Cardiac septum (tissue), 1 donor: ENCODE results near the gene CRISPLD2. TPM values are rescaled to one million over a fixed set of nuclear protein-coding genes. Genes with fewer than 3 reads are reported as not detected.

Source experiments
- DNase-seq: peaks from one replicate; pipeline ENCODE4 v3.0.0-alpha.2; 2020; ENCODE audit warnings: low spot score
- intact Hi-C: fragments of 100-400 bp; cut with DNase I; formaldehyde crosslinking; loops from one replicate; pipeline ENCODE4 v1.14.0; 2022
- total RNA-seq: library from RNA; stranded (reverse); fragmentation: NEBNext Ultra II Directional; extraction: Animal tissue kit (Norgen Biotek cat#: 25700); gene quantifications from one replicate; pipeline ENCODE4 v1.2.1, GENCODE V29; 2021
- donor health status: DM: no; HTN: no; CAD: no.

The CRISPLD2 gene
- total RNA-seq, 1 donor from 2014 or later, result 16.3 TPM

- intact Hi-C loops, result loop anchor here (2.0 kb wide), 1 partner anchor 42 kb away; no protein-coding TSS in a partner anchor
- DNase-seq, result no peak
These were observed 25.2 kb upstream of the CRISPLD2 start for GRCh38 chr16:84794626-84795025.

GRCh38 chr16:84795329-84796053 is 24.3 kb upstream of the CRISPLD2 start:
- no peak for DNase-seq
- intact Hi-C loops, result loop anchor here (2.0 kb wide), 1 partner anchor 41 kb away; no protein-coding TSS in a partner anchor

DNA sequence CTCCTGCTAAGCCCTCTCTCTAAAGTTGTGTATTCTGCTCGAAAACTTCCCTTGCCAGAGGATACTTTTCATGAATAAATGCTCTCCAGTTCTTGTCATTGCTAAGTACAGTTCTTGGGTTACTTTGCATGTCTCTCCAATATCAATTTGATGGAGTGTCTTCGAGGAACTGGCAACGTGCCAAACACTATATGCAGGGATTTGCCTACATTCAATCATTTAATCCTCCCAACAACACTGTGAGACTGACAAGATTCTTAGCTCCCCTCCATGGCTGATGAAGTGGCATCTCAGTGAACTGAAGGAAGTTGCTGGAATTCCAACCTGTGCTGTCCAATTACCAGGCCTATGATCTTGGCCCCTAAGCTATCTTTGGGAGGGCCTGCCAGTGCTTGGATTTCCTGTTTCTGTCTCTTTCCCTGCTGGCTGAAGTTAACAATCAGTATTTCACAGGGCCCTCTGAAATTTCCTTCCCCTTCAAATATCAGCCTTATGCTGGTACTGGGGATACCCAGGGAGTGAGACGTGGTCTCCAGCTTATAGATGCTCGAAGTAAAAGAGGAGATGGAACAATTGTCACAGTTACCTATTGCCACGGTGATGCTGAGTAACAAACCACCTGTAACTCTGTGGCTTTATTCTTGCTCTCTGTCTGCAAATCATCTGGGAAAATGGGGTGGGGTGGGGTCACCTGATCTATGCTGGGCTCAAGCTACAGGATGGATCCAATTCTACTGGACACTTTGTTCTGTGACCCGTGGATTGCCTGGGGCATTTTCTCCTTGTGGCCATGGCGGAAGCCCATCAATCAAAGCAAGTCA is 19.4 kb upstream of the CRISPLD2 start:
- intact Hi-C loops, result no loop called here
- no peak for DNase-seq

DNA sequence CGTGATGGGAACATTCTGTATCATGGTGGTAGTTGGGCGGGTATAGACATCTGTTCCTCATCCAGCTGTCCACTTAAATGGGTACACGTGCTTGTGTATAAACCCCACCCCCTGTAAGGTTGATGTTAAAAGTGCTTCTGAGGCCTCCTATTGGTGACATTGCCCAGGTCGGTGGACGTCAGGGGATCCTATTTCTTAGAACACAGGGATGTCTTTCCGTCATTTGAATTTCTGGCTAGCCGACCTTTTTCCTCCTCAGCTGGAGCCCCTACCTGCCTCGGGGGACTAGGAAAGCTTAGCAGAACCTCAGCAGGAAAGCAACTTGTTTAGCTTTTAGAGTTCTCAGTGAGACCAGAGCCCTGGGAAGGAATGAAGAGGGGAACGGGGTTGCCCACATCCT is 16.6 kb upstream of the CRISPLD2 start:
- intact Hi-C loops, result no loop called here
- DNase-seq, result no peak

DNA sequence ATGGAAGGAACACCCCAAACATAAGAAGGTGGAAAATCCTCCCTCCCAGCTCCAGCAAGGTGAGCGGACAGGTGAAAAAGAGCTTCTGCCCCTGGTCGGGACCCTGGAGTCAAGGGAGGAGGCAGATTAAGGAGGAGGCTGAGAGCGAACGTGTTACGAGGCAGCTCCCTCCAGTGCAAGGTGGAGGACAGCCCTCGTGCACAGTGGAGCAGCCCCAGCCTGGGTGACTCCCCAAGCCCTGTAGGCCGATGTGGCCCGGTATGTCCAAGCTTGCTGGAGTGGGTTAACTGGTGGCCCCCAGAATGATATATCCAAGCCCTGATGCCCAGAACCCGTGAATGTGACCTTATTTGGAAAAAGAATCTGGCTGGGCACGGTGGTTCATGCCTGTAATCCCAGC is 15.5 kb upstream of the CRISPLD2 start:
- DNase-seq, result no peak
- intact Hi-C loops, result no loop called here

DNA sequence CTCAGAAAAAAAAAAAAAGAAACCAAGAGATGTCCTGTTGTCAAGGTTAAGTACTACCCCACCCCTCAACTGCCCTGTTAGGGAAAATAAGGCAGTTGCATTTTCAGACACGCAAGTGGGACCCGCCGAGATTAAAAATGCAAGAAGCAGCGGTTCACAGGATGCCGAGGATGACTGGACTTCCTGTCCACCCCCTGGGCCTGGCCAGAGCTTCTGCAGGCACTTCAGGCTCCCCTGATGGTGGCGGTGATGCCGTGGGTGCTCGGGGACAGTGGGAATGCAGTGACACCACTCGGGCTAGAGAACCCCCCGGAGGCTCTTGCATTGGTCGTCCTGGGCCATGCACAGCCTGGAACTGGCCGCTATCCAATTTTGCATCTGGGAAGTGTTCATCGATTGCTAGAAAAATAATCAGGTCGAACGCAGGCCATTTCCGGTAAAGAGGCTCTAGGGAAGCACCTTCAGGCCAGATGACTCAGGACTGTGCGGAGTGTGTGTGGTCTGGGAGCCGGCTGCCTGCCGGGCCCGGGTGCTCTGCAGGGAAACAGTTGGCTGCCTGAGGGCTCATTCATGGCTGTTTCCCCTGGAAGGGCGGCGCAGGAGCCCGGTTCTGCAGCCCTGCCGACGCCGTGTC is 13.4 kb upstream of the CRISPLD2 start:
- intact Hi-C loops, result no loop called here
- peak; percentile 88 for DNase-seq

DNA sequence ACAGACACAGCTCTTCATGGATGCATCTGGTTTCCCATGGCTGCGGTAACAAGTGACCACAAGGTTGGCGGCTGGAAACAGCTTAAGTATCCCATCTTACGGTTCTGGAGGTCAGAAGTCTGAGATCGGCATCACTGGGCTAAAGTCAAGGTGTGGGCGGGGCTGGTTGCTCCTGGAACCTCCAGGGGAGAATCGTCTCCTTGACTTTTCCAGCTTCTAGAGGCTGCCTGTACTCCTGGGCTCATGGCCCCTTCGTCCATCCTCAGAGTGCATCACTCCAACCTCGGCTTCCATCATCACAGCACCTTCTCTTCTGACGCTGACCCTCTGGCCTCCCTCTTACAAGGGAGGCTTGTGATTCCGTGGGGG is 12.9 kb upstream of the CRISPLD2 start:
- intact Hi-C loops, result no loop called here
- DNase-seq, result no peak

- no peak for DNase-seq
- intact Hi-C loops, result no loop called here
These were observed 12.0 kb upstream of the CRISPLD2 start for GRCh38 chr16:84807776-84808175.

DNA sequence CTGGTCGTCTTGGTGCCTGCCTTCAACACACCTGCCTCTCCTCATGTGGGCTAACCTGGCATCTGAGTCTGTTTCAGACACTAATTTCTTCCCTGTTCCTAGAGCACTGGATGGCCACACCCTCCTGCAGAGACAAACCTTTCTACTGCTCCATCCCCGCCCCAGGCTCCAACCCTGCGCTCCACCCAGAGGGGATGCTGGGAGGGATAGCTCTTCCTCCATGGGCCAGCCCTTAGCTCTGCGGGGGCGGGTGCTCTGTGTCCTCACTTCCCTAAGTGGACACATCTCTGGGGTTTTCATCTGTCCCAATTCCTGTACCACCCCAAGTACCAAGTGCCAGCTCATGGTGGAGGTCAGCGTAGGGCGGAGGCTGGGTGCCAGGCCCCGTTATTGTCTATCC is 11.0 kb upstream of the CRISPLD2 start:
- intact Hi-C loops, result no loop called here
- DNase-seq, result no peak

GRCh38 chr16:84810518-84811273 is 9.1 kb upstream of the CRISPLD2 start:
- intact Hi-C loops, result no loop called here
- no peak for DNase-seq

- intact Hi-C loops, result no loop called here
- no peak for DNase-seq
These were observed 8.3 kb upstream of the CRISPLD2 start for GRCh38 chr16:84811529-84811928.

DNA sequence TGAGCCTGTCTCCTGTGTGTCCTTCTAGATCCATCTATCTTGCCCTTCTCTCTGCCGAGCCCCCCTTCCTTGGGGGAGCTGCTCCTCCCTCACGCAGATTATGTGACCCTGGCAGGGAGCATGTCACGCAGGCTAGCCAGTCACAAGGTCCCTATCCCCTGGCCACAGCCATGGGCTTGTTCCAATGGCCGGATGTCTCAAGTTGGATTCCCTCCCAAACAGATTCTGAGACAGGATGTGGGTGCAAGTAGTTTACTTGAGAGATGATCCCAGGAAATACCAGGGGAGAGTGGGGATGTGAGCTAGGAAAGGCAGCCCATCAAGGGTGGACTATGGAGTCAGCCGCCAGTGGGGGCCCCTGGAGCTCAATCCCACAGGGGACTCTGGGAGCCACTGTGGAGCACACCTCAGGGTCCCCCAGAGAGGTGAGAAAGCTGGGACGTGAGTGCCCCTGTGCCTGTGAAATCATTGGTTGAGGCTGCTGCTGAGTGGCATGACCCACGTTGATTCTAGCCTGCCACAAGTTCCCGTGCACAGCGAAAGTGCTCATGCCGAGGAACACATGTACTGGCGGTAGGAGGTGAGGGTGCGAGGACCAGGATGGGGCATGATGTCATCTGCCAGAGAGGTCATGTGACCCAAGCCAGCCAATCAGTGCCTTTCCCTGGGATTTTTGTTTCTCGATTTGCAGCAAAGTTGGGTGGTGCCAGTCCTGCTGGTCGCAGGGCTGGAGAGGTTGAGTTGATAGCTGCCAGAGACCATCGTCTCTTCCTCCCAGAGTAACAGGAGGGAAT is 6.4 kb upstream of the CRISPLD2 start:
- DNase-seq, result no peak
- intact Hi-C loops, result no loop called here

- no peak for DNase-seq
- intact Hi-C loops, result no loop called here
These were observed 4.3 kb upstream of the CRISPLD2 start for GRCh38 chr16:84815462-84815861.

DNA sequence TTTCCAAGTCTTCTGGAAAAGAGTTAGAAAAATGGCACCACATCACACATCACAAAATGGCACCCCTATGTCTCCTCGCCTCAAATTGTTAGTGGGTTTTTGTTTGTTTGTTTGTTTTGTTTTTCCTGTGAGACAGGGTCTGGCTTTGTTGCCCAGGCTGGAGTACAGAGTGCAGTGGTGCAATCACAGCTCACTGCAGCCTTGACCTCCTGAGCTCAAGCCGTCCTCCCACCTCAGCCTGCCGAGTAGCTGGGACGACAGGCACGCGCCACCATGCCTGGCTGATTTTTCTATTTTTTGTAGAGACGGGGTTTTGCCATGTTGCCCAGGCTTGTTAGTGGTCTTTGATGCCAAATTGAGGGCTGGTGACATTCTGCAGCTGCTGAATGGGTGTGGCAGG is 3.8 kb upstream of the CRISPLD2 start:
- intact Hi-C loops, result no loop called here
- no peak for DNase-seq

DNA sequence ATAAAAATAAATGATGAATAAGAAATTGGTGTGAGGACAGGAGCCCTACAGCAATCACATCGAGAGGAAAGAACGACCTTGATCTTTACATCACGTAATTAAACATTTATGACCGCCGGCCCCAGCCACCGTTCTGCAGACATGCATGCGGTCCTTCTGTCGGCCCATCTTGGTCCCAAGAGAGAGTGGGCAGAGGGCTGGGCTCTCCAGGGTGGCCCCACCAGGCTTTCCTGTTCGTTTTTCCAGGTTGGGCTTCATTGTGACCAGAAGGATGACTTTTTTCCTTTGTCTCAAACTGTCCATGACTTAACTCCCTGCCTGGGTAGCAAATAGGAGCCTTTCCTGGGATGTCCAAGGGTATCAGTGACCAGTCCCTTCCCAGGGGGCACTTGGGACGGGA is 3.3 kb upstream of the CRISPLD2 start:
- intact Hi-C loops, result no loop called here
- no peak for DNase-seq

- intact Hi-C loops, result no loop called here
- no peak for DNase-seq
These were observed 2.6 kb upstream of the CRISPLD2 start for GRCh38 chr16:84817206-84817605.

DNA sequence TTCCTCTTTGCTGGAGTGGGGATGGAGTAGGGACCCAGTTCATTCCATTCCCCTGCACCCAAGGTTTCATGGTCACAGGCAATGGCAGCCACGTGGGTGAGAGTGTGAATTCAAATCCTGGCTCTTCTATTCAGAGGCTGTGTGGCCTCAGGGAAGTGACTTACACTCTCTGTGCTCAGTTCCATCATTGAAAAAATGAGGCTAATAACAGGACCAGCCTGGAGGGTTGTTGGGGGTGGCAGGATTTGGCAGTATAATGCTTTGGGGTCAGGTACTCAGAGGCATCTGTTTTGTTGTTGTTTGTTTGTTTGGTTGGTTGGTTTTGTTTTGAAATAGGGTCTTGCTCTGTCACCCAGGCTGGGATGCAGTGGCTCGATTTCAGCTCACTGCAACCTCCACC is 2.2 kb upstream of the CRISPLD2 start:
- no peak for DNase-seq
- intact Hi-C loops, result no loop called here

GRCh38 chr16:84818133-84818532 is 1.7 kb upstream of the CRISPLD2 start:
- DNase-seq, result no peak
- intact Hi-C loops, result no loop called here

DNA sequence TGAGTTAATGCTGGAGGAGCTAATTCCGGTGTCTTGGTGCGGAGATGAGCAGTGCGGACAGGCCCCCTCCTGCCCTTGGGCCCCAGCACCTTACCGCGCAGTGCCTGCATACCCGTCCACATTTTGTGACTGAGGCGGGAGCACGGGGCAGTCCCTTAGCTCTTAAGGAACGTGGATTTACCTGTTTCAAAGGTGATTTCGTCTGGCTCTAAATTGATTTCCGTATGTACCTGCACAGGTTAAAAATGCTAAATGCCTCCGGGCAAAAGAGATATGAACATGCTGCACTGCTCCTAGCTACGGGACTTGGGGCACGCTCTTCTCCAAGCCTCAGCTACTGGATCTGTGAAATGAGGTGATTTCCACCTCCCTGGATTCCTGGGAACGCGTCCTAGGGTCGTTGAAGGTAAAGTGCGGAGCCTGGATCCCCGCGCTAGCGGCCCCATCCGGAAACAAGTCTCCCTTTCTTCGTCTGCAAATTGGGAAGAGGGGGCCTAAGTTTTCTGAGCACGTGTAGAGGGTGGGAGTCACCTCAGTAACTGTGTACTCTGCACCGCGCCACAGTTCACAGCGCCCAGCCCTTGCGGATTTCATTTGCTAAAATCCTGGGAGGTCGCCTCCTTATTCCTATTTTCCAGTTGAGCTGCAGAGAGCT is 669 bp upstream of the CRISPLD2 start:
- no peak for DNase-seq
- intact Hi-C loops, result no loop called here
